GM06990 (cell line): Measurements from ENCODE around the gene CTXN1.
"Not testable (repeated sequence)": the region's sequence is repeated elsewhere in the genome, so short reads cannot be mapped to it uniquely, and the experiment has no call there.

ENCODE experiments used
- DNase-seq: peaks from one replicate; pipeline ENCODE4 v3.0.0-alpha.2; 2011; ENCODE audit not compliant: insufficient read length; ENCODE audit errors: extremely low read depth
- H3K27me3 ChIP-seq: replicated peaks from 2 replicates; pipeline ENCODE4 v1.6.0; 2011; ENCODE audit warnings: low read length; ENCODE audit not compliant: control insufficient read depth, insufficient read depth
- H3K36me3 ChIP-seq: 2 replicates; pipeline ENCODE4 v1.5.1; 2011; ENCODE audit warnings: low read length; ENCODE audit not compliant: control insufficient read depth, insufficient read depth
- H3K4me3 ChIP-seq: replicated peaks from 2 replicates; pipeline ENCODE4 v1.5.1; 2011; ENCODE audit warnings: low read depth, mild to moderate bottlenecking, control low read depth, low read length
- TF ChIP-seq, protein P1 (sequence below): IDR thresholded peaks from 2 replicates; pipeline ENCODE4 v1.5.1; 2011; ENCODE audit warnings: low read length, control low read depth, mild to moderate bottlenecking, inconsistent platforms; ENCODE audit not compliant: insufficient read depth, poor library complexity, severe bottlenecking

CTXN1 gene

GRCh38 chr19:7921302-7921966, 4.5 kb downstream of the CTXN1 start:
- no peaks in the 10 kb centered on the region for H3K27me3 ChIP-seq
- H3K4me3 ChIP-seq = peak overlapping the region; percentile 63
- H3K36me3 ChIP-seq = peaks cover 5% of the 10 kb centered on the region
- DNase-seq = peak; percentile 16
- TF ChIP-seq, protein P1, sequence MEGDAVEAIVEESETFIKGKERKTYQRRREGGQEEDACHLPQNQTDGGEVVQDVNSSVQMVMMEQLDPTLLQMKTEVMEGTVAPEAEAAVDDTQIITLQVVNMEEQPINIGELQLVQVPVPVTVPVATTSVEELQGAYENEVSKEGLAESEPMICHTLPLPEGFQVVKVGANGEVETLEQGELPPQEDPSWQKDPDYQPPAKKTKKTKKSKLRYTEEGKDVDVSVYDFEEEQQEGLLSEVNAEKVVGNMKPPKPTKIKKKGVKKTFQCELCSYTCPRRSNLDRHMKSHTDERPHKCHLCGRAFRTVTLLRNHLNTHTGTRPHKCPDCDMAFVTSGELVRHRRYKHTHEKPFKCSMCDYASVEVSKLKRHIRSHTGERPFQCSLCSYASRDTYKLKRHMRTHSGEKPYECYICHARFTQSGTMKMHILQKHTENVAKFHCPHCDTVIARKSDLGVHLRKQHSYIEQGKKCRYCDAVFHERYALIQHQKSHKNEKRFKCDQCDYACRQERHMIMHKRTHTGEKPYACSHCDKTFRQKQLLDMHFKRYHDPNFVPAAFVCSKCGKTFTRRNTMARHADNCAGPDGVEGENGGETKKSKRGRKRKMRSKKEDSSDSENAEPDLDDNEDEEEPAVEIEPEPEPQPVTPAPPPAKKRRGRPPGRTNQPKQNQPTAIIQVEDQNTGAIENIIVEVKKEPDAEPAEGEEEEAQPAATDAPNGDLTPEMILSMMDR = no peak

GRCh38 chr19:7920519-7921301, 5.2 kb downstream of the CTXN1 start:
- Histone ChIP-seq H3K36me3 (peaks cover 5% of the 10 kb centered on the region), H3K4me3 (peak overlapping the region; percentile 80), H3K27me3 (no peaks in the 10 kb centered on the region; the same call in none of the 2 replicates)
- TF ChIP-seq, protein P1 = no peak
- DNase-seq = peak; percentile 95

DNA sequence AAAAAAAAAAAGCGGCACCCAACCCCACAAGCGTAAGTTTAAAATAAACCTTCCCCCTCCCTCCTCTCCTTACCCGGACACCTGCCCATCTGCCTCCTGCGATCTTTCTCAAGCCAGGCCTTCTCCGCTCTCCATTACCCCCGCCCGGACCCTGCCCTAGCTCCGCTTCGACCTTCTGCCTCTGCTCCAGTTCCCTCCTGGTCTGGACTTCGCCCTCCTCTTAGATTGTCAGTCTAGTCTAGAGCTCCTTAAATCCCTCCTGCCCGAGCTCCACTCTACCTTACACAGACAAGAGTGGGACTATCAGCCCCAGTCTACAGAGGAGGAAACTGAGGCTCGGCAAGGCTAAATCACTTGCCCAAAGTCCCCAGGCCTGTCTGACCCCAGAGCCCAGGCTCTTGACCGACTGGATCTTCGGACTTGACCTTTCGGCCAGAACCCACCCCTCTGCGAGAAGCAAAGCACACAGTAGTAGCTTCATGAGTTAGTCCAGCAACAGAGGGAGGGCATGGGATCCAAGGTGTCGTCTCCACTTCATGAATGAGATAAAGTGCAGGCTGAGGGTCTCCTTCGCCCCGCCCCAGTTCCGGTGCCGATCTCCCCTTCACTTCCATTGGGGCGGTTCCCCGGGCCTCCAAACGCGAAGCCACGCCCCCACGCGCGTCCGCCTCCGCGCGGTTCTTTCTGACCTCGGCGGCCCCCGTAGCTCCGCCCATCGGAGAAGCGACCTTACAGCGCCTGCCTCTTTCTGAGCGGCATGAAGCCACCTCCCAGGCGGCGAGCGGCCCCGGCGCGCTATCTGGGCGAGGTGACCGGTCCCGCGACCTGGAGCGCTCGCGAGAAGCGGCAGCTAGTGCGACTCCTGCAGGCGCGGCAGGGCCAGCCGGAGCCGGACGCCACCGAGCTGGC, 6.1 kb downstream of the CTXN1 start, which contains the start of gene SNAPC2:
Gene SNAPC2, plus strand, starts transcription at position 729 of the 909 bp plus-strand sequence. Its CDS starts 29 bp downstream, at position 758.
- Histone ChIP-seq H3K4me3 (peak within 1 kb of the TSS; percentile 80), H3K27me3 (no peaks in the 10 kb centered on the region; the same call in none of the 2 replicates), H3K36me3 (peaks cover 5% of the 10 kb centered on the region)
- TF ChIP-seq, protein P1 = no peak
- DNase-seq = peak; percentile 97

- DNase-seq = peak; percentile 20
- TF ChIP-seq, protein P1 = no peak
- peaks cover 5% of the 10 kb centered on the region for H3K36me3 ChIP-seq
- no peak overlapping the region for H3K4me3 ChIP-seq
- H3K27me3 ChIP-seq = no peaks in the 10 kb centered on the region; the same call in none of the 2 replicates
Measured at GRCh38 chr19:7918615-7919421, 7.1 kb downstream of the CTXN1 start.

DNA sequence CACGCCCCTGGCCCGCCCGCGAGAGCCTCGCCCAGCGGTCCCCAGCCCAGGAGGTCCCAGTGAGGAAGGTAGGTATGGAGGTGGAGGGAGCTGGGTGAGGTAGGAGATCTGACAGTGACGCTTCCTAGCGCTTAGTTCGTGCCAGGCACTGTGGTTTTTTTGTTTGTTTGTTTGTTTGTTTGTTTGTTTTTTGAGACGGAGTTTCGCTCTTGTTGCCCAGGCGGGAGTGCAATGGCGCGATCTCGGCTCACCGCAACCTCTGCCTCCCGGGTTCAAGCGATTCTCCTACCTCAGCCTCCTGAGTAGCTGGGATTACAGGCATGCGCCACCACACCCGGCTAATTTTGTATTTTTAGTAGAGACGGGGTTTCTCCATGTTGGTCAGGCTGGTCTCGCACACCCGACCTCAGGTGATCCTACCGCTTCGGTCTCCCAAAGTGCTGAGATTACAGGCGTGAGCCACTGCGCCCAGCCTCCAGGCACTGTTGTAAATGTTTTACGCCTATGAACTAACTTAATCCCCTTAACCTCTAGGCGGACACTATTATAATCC, 7.8 kb downstream of the CTXN1 start:
- not testable (repeated sequence) for H3K36me3 ChIP-seq, H3K27me3 ChIP-seq, DNase-seq, H3K4me3 ChIP-seq
